ENCODE data around the gene SCYL2.
"Not testable (repeated sequence)": the region's sequence is repeated elsewhere in the genome, so short reads cannot be mapped to it uniquely, and the experiment has no call there.

GRCh38 chr12:100342897-100343296 is 75.9 kb downstream of the SCYL2 start:
- TF ChIP-seq ZNF600 (tag by site-specific recombination; IDR thresholded peaks at IDR 0.05); ZNF362 (tag by site-specific recombination; IDR thresholded peaks at IDR 0.05); ZNF354C (tag by site-specific recombination; IDR thresholded peaks at IDR 0.05; ENCODE audit: borderline replicate concordance, low read depth); ZNF433 (tag by site-specific recombination; IDR thresholded peaks at IDR 0.05; ENCODE audit: low read depth); ZNF292 (tag by site-specific recombination; IDR thresholded peaks at IDR 0.05; ENCODE audit: borderline replicate concordance, low read depth); ZBTB21 (tag by site-specific recombination; IDR thresholded peaks at IDR 0.05); ZBTB1 (tag by site-specific recombination; IDR thresholded peaks at IDR 0.05); ZNF747 (tag by site-specific recombination; IDR thresholded peaks at IDR 0.05); ZNF24 (tag by site-specific recombination; IDR thresholded peaks at IDR 0.05); HOXA7 (CRISPR knock-in tag; IDR thresholded peaks at IDR 0.05; ENCODE audit: borderline replicate concordance): not testable (repeated sequence)
- TF ChIP-seq, protein P1, sequence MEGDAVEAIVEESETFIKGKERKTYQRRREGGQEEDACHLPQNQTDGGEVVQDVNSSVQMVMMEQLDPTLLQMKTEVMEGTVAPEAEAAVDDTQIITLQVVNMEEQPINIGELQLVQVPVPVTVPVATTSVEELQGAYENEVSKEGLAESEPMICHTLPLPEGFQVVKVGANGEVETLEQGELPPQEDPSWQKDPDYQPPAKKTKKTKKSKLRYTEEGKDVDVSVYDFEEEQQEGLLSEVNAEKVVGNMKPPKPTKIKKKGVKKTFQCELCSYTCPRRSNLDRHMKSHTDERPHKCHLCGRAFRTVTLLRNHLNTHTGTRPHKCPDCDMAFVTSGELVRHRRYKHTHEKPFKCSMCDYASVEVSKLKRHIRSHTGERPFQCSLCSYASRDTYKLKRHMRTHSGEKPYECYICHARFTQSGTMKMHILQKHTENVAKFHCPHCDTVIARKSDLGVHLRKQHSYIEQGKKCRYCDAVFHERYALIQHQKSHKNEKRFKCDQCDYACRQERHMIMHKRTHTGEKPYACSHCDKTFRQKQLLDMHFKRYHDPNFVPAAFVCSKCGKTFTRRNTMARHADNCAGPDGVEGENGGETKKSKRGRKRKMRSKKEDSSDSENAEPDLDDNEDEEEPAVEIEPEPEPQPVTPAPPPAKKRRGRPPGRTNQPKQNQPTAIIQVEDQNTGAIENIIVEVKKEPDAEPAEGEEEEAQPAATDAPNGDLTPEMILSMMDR (tag by site-specific recombination; IDR thresholded peaks at IDR 0.05) = not testable (repeated sequence)
- TF ChIP-seq, protein P2, sequence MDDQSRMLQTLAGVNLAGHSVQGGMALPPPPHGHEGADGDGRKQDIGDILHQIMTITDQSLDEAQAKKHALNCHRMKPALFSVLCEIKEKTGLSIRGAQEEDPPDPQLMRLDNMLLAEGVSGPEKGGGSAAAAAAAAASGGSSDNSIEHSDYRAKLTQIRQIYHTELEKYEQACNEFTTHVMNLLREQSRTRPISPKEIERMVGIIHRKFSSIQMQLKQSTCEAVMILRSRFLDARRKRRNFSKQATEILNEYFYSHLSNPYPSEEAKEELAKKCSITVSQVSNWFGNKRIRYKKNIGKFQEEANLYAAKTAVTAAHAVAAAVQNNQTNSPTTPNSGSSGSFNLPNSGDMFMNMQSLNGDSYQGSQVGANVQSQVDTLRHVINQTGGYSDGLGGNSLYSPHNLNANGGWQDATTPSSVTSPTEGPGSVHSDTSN (CRISPR knock-in tag; IDR thresholded peaks at IDR 0.05) = not testable (repeated sequence)

Data from HEK293 (cell line).